Activated CD4-positive, alpha-beta T cell treated with anti-CD3 and anti-CD28 coated beads, Interleukin-2, amount 50 U/mL, for 48 hours (primary cell): ENCODE data around the gene L3MBTL1.
"Not testable (repeated sequence)": the region's sequence is repeated elsewhere in the genome, so short reads cannot be mapped to it uniquely, and the experiment has no call there.

Experiments
- DNase-seq, 2 experiments: peaks; one replicate each; pipeline ENCODE4 v3.0.0-alpha.2; 2020

L3MBTL1 gene

DNA sequence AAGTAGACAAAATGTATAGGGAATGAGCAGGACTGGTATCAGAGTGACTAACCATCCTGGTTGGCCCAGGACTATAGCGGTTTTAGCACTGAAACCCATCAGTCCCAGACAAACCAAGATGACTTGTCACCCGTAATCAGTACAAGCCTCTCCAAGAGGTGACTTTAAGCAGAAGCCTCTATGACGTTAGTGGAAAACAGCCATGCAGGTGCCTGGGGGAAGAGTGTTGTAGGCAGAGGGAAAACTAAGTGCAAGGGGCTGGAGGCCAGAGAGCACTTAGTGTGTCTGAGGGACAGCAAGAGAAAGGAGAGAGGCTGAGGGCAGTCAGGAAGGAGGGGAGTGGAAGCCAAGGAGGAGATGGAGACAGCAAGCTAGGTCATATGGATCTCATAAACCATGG lies 53.5 kb downstream of the L3MBTL1 start:
- no peak for DNase-seq

DNA sequence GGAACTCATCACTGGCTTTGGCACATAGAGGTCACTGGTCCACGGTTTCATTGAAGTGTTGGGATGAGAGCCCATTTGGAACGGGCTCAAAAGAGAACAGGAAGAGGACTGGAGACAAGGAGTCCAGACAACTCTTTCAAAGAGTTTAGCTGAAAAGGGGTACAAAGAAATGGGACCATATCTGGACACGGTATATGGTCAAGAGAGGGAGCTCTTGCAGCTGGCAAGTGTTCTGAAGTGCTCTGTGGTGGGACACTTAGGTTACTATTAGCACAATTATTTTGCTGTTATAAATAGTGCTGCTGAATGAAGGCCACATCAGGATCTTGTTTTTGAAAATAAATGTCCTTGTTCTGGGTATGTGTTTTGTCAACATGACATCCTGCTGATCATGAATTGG lies 55.9 kb downstream of the L3MBTL1 start:
- DNase-seq, result no peak

DNA sequence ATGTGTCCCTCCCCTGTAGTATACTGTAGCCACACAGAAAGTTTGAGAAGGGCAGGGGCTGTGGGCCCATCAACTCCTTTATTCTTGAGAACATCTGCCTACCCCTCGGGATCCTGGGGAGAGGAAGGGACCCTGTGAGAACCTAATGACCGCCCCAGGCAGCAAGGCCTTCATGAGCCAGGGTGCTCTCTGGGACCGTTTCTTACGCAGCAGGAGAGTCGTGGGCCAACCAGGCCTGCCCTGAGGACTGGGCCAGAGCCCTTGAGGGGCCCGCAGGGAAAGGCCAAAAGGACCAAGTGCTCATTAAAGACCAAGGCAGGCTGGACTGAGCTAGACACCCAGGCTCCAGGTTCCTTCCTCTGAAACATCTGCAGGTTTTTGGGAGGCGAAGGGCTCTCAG lies 56.5 kb downstream of the L3MBTL1 start:
- no peak for DNase-seq

DNA sequence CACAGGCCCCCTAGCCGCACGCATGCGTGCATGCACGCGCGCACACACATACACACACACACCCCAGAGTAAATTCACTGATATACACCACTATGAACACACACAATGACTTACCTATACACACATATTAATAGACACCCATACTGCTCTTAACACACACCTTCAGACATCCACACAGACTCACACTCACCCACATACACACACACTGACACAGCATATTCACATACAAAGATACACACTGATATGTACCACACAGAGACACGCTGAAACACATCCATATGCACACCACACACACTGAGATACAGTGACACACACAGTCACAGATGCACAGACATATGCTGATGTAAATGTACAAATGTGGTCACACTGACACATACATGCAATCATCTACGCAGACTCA lies 57.0 kb downstream of the L3MBTL1 start:
- DNase-seq, result no peak

DNA sequence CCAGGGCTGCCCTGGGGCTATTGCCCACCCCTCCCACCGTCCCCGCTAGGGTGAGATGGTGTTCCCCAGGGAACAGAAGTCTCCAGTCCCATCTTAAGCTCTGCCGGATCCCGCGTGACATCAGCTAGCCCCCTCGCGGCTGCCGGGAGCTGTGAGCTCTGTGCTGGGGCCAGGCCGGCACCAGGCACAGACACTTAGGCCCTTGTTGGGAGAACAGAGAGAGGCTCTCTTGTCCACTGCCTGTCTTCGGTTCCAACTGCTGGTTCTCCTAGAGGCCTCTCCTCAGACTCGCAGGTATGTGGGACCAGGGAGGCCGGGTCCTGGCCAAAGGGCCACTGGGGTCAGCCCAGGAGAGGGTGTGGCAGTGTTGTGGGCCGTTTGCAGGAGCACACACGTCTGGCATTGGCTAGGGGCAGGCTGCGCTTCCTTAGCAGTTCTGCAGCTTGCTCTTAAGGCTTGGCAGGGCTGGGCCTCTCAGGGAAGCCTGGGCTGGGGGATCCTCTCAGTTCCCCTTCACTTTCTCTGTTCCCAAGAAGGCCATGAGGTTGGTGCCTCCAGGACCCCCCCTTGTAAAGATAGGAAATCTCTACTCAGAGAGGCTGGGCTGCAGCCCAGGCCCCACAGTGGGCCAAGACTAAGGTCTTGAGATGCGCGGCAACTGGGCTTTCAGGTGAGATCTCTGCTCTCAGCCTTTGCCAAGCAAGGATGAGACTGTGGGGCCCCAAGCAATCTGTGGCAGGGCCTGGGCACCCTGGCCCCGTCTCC lies 57.7 kb downstream of the L3MBTL1 start:
- no peak for DNase-seq

DNA sequence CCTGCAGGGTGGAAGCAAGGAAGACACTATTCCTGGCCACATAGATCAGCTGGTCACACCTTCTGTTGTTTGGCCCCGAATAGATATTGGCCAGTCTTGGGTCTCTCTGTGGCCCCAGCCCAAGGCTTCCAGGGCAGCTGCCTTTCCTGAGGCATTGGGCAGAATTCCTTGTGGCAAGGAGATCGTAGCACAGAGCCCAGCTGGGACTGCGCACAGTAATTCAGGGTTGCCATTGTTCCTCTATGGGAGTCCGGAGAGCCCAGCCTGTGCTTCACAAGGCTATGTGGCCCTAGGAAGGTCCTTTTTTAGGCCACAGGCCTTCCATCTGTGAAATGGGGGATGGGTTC lies 58.2 kb downstream of the L3MBTL1 start:
- no peak for DNase-seq

DNA sequence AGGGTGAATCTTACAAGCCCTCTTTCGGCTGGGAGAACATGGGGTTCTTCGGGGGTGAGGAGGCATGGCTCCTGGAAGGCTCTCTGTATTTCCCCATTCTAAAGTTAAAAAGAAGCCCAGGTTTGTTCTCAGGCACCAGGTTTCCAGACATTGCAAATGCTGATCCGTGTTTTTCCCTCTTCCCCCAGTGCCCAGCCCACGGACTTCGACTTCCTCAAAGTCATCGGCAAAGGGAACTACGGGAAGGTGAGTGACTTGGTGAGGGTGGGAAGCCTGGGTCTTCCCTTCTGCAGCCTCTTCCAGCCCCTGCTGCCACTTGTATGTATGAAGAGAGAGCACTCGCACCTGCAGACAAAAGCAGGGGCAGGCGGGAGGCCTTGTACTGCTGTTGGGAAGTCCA lies 60.0 kb downstream of the L3MBTL1 start:
- no peak for DNase-seq

DNA sequence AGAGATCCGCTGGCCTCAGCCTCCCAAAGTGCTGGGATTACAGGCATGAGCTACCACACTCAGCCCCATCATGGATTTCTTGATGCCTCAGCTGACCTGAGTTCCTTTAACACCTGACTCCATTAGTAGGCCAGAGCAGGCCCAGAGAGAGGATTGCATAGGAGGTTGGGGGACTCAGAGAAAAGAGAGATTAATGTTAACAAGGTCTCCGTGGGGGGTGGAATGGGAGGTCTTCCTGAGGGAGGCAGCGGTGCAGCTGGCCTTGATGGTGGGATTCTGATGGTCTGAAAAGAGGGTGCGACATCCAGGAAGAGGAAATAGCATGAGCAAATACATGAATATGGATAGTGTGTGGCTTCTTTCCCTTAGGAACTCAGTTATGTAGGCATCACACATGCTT lies 61.2 kb downstream of the L3MBTL1 start:
- DNase-seq, result no peak

DNA sequence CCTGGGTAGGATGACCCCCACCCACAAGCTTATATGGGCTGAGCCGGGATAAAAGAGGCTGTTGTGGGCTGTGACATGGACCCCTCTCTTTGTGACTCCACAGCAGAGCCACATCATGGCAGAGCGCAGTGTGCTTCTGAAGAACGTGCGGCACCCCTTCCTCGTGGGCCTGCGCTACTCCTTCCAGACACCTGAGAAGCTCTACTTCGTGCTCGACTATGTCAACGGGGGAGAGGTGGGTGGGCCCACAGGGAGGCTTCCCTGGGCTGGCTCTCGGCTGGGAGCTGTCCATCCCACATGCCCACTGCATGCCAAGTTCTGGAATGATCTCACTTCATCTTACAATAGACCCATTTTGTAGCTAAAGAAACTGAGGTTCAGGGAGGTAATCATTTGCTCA lies 61.8 kb downstream of the L3MBTL1 start:
- no peak for DNase-seq

DNA sequence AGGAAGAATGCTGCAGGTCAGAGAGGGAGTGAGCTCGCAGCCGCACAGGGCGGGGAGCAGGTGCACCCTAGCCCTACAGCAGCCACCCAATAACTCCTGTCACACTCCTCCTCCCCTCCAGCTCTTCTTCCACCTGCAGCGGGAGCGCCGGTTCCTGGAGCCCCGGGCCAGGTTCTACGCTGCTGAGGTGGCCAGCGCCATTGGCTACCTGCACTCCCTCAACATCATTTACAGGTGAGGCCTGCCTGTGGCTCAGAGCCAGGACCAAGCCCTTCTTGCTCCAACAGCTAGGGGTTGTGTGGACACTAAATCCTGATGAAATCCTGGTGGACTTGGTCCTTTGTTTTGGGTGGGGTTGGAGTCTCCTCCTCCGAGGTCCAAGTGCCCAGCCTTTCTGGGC lies 63.0 kb downstream of the L3MBTL1 start:
- no peak for DNase-seq

DNA sequence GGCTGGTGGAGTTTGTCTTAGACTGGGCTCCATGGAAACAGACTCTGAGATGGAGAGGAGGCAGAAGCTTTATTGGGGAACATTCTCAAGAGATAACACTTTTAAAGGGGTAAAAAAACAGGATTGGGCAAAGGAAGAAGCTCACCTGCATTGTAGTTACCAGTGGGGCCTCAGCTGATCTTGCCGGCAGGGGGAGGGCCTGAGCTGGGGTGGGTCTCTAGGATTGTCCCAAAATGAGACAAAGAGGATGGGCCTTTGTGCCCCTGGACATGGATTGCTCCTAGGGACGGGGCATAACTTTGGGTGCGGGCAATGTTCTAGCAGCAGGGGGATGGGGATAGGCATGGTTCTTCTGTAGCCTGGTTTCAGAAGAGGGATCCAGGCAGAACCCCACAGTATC lies 63.8 kb downstream of the L3MBTL1 start:
- DNase-seq, result no peak

DNA sequence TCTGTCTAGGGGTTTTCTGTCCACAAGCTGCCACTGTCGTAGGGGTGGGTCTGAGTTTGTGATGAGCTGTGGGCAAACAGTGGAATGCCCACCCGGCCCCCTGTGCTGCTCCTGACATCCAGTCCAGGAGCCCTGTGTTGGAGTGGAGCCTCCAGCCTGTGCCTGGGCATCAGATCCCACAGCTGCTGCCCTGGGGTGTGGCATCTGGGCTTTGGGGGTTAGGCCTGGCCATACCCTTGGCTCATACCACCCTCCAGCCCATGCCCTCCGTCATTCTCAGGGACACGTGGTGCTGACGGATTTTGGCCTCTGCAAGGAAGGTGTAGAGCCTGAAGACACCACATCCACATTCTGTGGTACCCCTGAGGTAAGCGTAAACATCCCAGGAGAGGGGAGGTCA lies 64.3 kb downstream of the L3MBTL1 start:
- DNase-seq, result no peak

DNA sequence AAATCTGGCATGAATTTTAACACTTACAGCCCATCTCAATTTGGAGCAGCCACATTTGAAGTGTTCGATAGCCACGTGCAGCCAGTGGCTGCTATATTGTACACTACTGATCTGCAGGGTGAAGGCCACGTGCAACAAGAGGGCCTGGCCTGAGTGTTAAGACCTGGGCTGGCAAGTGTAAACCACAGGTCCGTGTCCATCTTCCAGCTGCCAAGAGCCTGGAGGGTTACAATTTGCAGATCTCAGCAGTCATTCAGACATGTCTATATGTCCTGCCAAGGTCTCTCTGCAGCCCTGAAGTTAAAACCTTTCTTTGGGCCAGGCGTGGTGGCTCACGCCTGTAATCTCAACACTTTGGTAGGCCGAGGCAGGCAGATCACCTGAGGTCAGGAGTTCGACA lies 65.4 kb downstream of the L3MBTL1 start:
- DNase-seq, result no peak

DNA sequence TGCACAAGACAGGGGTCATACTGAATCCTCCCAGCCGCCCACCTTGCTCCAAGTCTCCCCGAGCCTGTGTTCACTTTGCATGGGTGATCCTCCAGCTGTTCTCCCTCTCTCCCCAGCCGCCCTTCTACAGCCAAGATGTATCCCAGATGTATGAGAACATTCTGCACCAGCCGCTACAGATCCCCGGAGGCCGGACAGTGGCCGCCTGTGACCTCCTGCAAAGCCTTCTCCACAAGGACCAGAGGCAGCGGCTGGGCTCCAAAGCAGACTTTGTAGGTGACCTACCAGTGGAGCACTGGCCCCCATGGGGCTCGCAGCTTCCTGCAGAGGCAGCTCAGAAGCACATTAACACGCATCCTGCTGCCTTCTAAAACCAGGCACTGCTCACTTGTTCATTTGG lies 68.6 kb downstream of the L3MBTL1 start:
- no peak for DNase-seq

DNA sequence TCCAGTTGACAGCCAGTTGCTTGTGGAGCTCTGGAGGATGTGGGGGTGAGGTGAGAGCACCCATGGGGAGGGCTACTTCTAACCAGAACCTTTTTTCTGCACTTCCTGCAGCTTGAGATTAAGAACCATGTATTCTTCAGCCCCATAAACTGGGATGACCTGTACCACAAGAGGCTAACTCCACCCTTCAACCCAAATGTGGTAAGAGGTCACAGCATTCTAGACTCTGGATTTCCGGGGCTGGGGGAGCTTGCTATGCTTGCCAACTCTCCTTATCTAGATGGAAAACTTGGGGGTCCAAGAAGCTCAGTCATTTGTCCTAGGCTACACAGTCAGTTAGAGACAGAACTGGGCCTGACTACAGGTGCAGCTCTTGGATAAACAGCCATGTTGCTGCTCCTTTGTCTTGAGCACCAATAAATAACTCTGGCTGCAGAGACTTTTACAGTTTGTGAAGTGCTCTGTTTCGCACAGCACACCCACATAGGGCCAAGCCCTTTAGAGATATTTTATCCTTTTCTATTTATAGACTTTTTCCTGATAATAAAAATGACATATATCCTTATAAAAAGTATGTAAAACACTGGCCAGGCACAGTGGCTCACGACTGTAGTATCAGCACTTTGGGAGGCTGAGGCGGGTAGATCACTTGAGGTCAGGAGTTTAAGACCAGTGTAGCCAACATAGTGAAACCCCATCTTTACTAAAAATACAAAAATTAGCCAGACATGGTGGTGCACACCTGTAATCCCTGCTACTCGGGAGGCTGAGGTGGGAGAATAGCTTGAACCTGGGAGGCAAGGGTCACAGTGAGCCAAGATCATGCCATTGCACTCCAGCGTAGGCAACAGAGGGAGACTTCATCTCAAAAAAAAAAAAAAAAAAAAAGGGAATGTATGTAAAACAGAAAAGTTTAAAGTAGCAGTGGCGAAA lies 72.6 kb downstream of the L3MBTL1 start:
- DNase-seq, result no peak

DNA sequence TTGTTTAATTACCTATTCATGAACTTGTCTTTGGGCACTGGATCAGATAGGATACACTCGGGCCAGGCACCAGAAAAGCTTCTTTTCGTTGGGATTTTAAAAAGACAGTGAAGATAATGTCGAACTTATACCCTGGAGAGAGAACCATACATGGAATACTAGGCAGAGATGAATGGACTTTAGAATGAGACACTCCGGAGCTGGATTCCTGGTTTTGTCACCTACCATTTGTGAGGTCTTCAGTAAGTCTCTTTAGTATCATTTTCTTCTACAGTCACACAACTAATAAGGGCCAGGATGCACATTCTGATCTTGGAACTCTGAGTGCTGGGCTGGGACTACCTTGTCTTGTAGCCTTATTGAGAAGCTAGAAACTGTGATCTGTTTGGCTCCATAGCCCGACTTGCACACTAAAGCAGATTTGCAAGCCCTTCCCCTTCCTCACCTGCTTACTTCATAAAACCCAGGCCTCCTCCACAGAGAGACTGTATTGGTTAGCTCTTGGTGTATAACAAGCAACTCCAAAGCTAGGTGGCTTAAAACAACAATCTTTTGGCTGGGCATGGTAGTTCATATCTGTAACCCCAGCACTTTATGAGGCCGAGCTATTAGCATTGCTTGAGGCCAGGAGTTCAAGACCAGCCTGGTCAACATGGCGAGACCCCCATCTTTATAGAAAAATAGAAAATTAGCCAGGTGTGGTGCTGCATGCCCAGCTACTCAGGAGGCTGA lies 75.8 kb downstream of the L3MBTL1 start:
- DNase-seq, result no peak

DNA sequence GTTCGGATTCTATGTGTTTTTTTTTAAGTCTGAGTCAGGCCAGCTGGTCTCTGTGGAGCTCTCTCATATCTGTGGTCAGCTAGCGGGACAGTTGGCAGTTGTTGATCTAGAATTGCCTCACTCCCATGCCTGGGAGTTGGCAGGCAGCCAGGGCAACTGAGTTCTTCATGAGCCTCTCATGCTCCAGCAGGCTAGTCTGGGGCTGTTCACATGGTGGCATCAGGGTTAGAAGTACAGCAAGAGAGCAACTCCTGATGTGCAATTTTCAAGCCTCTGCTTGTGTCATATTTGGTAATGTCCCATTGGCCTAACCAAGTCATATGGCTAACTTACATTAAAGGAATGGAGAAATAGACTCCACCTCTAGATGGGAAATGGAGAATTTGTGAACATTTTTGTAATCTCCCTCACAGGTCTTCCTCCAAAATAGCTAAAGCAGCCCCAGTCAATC lies 76.5 kb downstream of the L3MBTL1 start:
- no peak for DNase-seq

DNA sequence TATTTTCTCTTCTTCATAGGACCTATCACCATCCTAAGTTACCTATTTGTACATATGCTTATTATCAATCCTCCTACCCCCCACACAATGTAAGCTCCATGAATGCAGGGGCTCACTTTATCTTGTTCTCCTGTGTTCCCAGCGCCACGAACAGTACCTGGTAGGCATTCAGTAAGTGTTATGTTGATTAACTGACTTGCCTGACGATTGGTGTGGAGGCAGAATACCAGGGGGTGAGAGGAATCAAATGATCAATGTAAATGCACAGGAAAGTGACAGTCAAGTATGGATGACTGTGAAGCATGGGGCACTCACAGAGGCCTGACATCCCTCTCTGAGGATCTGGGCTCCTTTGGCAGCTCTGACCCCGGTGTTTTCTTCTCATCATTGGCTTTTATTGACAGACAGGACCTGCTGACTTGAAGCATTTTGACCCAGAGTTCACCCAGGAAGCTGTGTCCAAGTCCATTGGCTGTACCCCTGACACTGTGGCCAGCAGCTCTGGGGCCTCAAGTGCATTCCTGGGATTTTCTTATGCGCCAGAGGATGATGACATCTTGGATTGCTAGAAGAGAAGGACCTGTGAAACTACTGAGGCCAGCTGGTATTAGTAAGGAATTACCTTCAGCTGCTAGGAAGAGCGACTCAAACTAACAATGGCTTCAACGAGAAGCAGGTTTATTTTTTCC lies 77.1 kb downstream of the L3MBTL1 start:
- no peak for DNase-seq

DNA sequence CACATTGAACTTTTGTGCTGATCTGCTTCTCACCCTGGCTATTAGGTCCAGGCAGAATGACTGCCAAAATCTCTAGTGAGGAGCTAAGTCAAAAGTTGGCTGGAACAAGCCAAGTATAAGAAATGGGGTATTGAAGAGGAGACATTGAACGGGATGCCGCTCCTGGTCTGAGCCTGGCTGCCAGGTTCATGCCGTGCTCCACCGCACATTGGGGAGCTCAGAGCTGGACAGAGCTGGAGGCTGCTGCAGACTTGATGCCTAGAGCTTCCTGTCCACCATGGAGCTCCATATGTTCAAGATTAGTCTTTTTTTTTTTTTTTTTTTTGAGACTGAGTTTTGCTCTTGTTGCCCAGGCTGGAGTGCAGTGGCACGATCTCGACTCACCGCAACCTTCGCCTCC lies 79.1 kb downstream of the L3MBTL1 start:
- DNase-seq, result no peak

DNA sequence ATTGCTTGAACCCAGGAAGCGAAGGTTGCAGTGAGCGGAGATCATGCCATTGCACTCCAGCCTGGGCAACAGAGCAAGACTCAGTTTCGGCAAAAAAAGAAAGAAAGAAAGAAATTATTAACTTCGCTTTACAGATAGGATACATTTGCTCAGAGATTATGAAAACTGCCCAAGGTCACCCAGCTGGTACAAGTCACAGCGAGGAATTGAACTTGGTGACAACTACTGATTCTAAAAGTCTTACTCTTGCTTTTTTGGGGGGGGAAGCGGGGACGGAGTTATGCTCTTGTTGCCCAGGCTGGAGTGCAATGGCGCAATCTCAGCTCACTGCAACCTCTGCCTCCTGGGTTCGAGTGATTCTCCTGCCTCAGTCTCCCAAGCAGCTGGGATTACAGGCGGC lies 81.0 kb downstream of the L3MBTL1 start:
- DNase-seq, result not testable (repeated sequence)

DNA sequence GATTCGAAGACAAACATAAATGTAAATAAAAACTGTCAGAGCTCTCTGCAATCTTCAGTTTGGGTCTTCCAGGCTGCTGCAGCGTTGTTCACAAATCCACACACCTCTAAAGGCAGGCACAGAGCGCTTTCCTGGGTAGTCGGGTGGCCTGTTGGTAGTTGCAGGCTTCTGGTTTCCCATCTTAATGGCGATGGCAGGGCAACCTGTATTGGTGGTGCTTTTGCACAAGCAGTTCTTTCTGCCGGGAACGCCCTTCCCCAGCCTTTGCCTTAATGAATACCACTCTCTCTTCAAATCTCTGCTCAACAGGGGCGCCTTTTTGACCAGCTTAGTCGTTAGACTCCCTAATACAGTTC lies 82.5 kb downstream of the L3MBTL1 start:
- peak in 1 of 2 experiments; percentile 22 for DNase-seq

DNA sequence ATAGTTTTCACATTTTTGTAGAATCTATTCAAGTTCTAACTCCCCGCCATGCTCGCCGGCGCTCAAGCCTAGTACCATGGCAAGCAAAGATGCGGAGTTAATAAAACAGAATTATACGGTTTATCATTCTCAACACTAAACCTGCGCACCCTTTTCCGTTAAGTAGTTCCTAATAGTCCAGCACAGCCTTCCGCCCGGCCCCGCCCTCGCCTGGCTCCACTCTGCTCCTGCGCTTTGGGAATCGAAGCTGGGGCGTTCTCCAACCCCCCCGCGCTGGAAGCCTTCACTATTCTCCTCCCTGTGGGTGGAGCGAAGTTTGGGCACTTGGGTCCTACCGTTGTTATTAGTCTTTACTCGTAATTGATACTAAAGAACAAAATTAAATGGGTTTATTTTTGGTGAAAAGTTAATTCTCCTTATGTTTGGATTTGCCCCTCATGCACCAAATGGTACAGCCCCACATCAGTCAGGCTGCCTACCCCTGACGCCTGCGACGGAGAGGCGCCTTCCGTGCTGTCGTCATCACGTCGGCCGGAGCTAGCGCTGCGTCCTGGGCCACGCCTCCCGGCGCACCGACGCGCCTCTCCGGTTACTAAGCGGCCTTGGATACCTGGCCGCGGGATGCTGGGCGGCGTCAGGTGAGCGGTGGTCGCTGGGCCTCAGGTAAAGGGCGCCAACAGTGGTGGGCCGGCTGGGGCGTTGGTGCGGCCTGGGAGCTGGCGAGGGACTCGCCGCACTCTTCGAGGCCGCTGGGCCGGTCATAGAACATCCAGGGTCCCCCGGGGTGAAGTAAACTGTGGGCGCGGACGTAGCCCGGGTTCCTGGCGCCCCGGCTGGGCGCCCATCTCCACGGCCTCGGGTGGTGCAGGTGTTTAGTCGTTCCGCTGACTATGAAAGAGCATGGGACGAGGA lies 83.2 kb downstream of the L3MBTL1 start, which contains the start of gene IFT52:
IFT52 (plus strand) TSS at position 546 of the 912 bp plus-strand sequence. CDS start 3,762 bp downstream, outside the sequence.
- DNase-seq, result peak; percentile 87 to 90
